Neural crest cell (in vitro differentiated cells): ENCODE results near the gene FAM193B. TPM values are rescaled to one million over a fixed set of nuclear protein-coding genes. Genes with fewer than 3 reads are reported as not detected.

Source experiments
- DNase-seq: peaks from one replicate; pipeline ENCODE4 v3.0.0; 2021; ENCODE audit warnings: low read depth, mixed read lengths, low spot score
- H3K27ac Mint-ChIP-seq: one replicate; pipeline ENCODE4 v1.8.0; 2021; ENCODE audit warnings: mild to moderate bottlenecking, mixed read lengths; ENCODE audit not compliant: unreplicated experiment
- H3K27me3 Mint-ChIP-seq: 2 replicates; pipeline ENCODE4 v1.8.0; 2021; ENCODE audit warnings: low read depth, mild to moderate bottlenecking, mixed read lengths
- H3K36me3 Mint-ChIP-seq: 2 replicates; pipeline ENCODE4 v1.8.0; 2021; ENCODE audit warnings: low read depth, mild to moderate bottlenecking, mixed read lengths
- H3K4me1 Mint-ChIP-seq: 2 replicates; pipeline ENCODE4 v1.8.0; 2021; ENCODE audit warnings: mixed read lengths
- H3K4me3 Mint-ChIP-seq: one replicate; pipeline ENCODE4 v1.8.0; 2021; ENCODE audit warnings: mild to moderate bottlenecking, mixed read lengths
- H3K9me3 Mint-ChIP-seq: 2 replicates; pipeline ENCODE4 v1.8.0; 2021; ENCODE audit warnings: mixed read lengths
- total RNA-seq: library from RNA; stranded (reverse); gene quantifications from 2 replicates; pipeline ENCODE4 v1.2.1, GENCODE V29; 2021
- TF ChIP-seq, protein P1 (sequence below): fragments of 200-600 bp; sonication (generic); conservative IDR thresholded peaks from 2 replicates; pipeline ENCODE4 v1.5.0; 2021; ENCODE audit warnings: antibody characterized with exemption, mild to moderate bottlenecking

Gene FAM193B
- total RNA-seq, 1 donor from 2014 or later: 96.3 TPM

DNA sequence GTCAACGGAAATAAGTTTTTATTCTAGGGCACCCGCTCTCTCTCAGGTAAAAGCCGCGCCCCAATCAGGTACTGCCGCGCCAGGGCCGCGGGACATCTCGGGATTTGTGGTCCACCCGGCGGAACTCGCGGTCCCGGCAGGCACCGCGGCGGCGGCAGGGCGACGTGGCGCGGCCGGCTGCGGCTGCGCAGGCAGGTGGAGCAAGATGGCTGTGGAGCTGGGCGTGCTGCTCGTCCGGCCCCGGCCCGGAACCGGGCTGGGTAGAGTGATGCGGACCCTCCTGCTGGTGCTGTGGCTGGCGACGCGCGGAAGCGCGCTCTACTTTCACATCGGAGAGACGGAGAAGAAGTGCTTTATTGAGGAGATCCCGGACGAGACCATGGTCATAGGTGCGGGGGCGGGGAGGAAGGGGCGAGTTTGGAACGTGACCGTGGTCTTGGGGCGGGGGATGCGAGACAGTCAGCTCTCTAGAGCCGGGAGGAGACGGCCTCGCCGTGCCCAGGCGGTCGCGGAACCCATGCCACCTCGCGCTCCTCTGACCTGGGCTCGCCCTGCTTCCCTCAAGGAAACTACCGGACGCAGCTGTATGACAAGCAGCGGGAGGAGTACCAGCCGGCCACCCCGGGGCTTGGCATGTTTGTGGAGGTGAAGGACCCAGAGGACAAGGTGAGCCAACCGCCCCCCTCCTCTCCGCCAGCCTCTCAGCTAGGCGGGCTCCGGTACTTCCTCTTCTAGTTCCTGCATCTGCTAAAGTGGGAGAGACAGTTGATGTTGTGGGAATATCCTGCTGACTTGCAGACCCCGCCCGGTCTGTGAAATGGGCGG, 37.9 kb upstream of the FAM193B start, which contains the start of gene TMED9:
TMED9 (plus strand) TSS at position 194 of the 825 bp plus-strand sequence; CDS start at position 206, 12 bp downstream.
- H3K27ac Mint-ChIP-seq: peak within 1 kb of the TSS; percentile 97
- no peaks in the 10 kb centered on the region for H3K9me3 Mint-ChIP-seq
- peak; percentile 73 for DNase-seq
- H3K4me1 Mint-ChIP-seq: peaks cover 16% of the 10 kb centered on the region
- H3K27me3 Mint-ChIP-seq: peaks cover 45% of the 10 kb centered on the region
- TF ChIP-seq, protein P1, sequence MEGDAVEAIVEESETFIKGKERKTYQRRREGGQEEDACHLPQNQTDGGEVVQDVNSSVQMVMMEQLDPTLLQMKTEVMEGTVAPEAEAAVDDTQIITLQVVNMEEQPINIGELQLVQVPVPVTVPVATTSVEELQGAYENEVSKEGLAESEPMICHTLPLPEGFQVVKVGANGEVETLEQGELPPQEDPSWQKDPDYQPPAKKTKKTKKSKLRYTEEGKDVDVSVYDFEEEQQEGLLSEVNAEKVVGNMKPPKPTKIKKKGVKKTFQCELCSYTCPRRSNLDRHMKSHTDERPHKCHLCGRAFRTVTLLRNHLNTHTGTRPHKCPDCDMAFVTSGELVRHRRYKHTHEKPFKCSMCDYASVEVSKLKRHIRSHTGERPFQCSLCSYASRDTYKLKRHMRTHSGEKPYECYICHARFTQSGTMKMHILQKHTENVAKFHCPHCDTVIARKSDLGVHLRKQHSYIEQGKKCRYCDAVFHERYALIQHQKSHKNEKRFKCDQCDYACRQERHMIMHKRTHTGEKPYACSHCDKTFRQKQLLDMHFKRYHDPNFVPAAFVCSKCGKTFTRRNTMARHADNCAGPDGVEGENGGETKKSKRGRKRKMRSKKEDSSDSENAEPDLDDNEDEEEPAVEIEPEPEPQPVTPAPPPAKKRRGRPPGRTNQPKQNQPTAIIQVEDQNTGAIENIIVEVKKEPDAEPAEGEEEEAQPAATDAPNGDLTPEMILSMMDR: no peak
- peaks cover 3% of the 10 kb centered on the region for H3K36me3 Mint-ChIP-seq
- peak within 1 kb of the TSS; percentile 95 for H3K4me3 Mint-ChIP-seq

DNA sequence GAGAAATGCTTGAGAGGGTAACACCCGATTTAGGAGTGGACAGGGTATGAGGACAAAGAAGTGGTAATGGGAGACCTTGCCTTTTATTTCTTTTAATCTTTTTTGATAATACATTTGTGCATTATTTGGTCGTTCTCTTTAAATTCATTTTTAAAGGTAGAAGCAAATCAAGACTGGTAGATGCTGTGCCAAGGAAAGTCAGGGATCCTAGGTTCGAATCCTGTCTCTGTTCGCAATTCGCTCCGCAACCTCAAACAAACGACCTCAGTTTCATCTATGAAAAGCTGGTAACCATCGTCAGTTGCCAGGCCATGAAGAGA, 37.3 kb upstream of the FAM193B start:
- Mint-ChIP-seq H3K36me3 (peaks cover 3% of the 10 kb centered on the region), H3K9me3 (no peaks in the 10 kb centered on the region), H3K4me1 (peaks cover 16% of the 10 kb centered on the region), H3K27ac (no peak overlapping the region), H3K4me3 (peak overlapping the region; percentile 95), H3K27me3 (peaks cover 49% of the 10 kb centered on the region)
- TF ChIP-seq, protein P1: no peak
- no peak for DNase-seq

DNA sequence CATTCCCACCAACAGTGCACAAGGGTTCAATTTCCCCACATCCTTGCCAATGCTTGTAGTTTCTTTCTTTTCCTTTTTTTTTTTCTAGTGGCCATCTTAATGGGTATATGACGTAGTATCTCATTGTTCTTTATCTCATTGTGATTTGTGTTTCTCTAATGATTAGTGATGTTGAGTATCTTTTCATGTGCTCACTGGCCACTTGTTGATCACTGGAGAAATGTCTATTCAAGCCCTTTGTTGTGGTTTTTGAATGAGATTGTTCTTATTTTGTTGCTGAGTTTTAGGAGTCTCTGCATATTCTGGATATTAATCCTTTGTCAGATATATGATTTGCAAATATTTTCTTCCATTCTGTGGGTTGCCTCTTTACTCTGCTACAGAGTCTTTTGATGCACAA, 36.0 kb upstream of the FAM193B start:
- H3K4me1 Mint-ChIP-seq: peaks cover 16% of the 10 kb centered on the region
- TF ChIP-seq, protein P1: no peak
- DNase-seq: no peak
- H3K4me3 Mint-ChIP-seq: peak overlapping the region; percentile 52
- no peaks in the 10 kb centered on the region for H3K9me3 Mint-ChIP-seq
- no peak overlapping the region for H3K27ac Mint-ChIP-seq
- H3K27me3 Mint-ChIP-seq: peaks cover 59% of the 10 kb centered on the region
- no peaks in the 10 kb centered on the region for H3K36me3 Mint-ChIP-seq

DNA sequence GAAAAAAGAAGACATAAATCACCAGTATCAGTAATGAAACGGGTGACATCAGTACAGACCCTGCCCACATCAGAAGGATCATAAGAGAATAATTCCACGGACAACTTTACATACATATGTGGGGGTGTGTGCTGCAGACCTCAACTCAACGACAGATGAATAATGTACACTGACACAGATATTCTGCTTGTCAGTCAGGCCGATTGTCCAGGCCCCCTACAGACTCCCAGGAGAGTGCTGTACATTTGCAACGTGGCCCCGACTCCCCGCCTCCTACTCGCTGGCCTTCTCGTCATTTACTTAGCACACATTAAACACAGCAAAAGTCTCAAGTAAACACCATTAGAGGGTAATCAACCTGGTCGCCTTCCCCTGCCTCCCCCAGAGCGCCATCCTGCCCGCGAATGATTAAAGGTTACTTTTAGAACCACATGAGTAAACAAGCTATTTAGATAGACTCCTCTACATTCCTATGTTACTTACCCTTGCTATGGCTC, 34.1 kb upstream of the FAM193B start:
- TF ChIP-seq, protein P1: no peak
- no peaks in the 10 kb centered on the region for H3K36me3 Mint-ChIP-seq
- H3K4me1 Mint-ChIP-seq: peaks cover 16% of the 10 kb centered on the region
- H3K4me3 Mint-ChIP-seq: no peak overlapping the region
- peaks cover 78% of the 10 kb centered on the region for H3K27me3 Mint-ChIP-seq
- no peak overlapping the region for H3K27ac Mint-ChIP-seq
- DNase-seq: no peak
- H3K9me3 Mint-ChIP-seq: no peaks in the 10 kb centered on the region

DNA sequence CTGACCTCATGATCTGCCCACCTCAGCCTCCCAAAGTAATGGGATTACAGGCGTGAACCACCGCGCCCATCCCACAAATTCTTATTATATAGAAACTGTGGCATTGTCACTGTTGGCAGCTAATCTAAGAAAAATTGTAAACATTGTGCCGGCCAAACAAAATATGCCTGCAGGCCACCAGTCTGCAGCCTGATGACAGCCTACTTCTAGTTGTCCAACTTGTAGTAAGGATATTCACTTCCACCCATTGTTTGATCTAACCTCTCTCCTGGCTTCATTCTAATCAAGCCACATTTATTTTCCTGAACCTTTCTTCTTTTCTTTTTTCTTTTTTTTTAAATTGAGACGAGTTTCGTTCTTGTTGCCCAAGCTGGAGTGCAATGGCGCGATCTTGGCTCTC, 24.0 kb upstream of the FAM193B start:
- TF ChIP-seq, protein P1: no peak
- Mint-ChIP-seq H3K36me3 (no peaks in the 10 kb centered on the region), H3K27ac (no peak overlapping the region), H3K27me3 (peaks cover 42% of the 10 kb centered on the region), H3K4me1 (no peaks in the 10 kb centered on the region), H3K4me3 (no peak overlapping the region), H3K9me3 (no peaks in the 10 kb centered on the region)
- no peak for DNase-seq
